IMR-90 (cell line): ENCODE results near the gene RAD51B.

Experiments used
- FOS ChIP-seq: fragments of 150-350 bp; IDR thresholded peaks from 2 replicates; pipeline ENCODE4 v1.6.1; 2016; ENCODE audit warnings: low read depth, low read length
- MXI1 ChIP-seq: IDR thresholded peaks from 2 replicates; pipeline ENCODE4 v1.6.1; 2012; ENCODE audit warnings: low read depth, mild to moderate bottlenecking, low read length, moderate library complexity, borderline replicate concordance
- POLR2A ChIP-seq: IDR thresholded peaks from 2 replicates; pipeline ENCODE4 v1.6.1; 2012; ENCODE audit warnings: mild to moderate bottlenecking, low read depth, low read length
- RAD21 ChIP-seq: IDR thresholded peaks from 2 replicates; pipeline ENCODE4 v1.6.1; 2012; ENCODE audit warnings: low read length, improper control_type of control experiment
- RFX5 ChIP-seq: IDR thresholded peaks from 2 replicates; pipeline ENCODE4 v1.8.0; 2012; ENCODE audit warnings: low read depth, mild to moderate bottlenecking, low read length, moderate library complexity
- TF ChIP-seq, protein P1 (sequence below): conservative IDR thresholded peaks from 2 replicates; pipeline ENCODE4 v1.5.1; 2012; ENCODE audit warnings: mild to moderate bottlenecking, low read depth, low read length, improper control_type of control experiment

DNA sequence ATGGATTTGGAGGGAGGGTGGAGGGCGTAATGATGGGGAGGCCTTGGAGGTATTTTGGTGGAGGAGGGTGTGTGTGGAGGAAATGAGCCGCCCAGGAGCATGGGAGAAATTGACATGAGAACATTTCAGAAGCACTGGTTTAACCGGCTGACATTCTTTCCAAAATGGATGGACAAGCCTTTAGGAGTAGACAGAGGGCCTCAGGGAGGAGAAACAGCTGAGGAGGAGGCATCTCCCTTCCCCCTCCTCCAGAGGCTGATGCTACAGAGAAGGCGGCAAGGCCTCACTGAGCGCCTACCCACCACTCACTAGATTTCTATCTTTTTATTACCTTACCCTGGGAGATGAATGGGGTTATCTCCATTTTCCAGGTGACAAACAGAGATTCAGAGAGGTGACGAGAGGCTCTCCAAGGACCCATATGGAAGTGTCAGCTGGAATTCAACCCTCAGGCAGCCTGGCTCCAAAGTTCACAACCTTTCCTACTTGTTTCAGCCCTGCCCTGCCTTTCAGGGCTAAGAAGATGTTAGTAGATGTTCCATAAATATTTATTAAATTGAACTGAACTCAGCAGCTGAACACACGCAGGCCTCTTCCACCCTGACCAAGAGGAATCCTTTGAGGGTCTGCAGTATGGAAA is 683.7 kb downstream of the RAD51B start:
- TF ChIP-seq MXI1: no peak
- TF ChIP-seq, protein P1, sequence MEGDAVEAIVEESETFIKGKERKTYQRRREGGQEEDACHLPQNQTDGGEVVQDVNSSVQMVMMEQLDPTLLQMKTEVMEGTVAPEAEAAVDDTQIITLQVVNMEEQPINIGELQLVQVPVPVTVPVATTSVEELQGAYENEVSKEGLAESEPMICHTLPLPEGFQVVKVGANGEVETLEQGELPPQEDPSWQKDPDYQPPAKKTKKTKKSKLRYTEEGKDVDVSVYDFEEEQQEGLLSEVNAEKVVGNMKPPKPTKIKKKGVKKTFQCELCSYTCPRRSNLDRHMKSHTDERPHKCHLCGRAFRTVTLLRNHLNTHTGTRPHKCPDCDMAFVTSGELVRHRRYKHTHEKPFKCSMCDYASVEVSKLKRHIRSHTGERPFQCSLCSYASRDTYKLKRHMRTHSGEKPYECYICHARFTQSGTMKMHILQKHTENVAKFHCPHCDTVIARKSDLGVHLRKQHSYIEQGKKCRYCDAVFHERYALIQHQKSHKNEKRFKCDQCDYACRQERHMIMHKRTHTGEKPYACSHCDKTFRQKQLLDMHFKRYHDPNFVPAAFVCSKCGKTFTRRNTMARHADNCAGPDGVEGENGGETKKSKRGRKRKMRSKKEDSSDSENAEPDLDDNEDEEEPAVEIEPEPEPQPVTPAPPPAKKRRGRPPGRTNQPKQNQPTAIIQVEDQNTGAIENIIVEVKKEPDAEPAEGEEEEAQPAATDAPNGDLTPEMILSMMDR: no peak
- no peak for TF ChIP-seq FOS
- TF ChIP-seq RFX5: no peak
- no peak for TF ChIP-seq POLR2A
- TF ChIP-seq RAD21: no peak
